IMR-90 (cell line): ENCODE results near the gene KL.

Experiments used
- CEBPB ChIP-seq: IDR thresholded peaks from 2 replicates; pipeline ENCODE4 v1.6.1; 2012; ENCODE audit warnings: low read depth, low read length, improper control_type of control experiment
- CHD1 ChIP-seq: IDR thresholded peaks from 2 replicates; pipeline ENCODE4 v1.6.1; 2012; ENCODE audit warnings: low read depth, low read length, improper control_type of control experiment
- MAZ ChIP-seq: IDR thresholded peaks from 2 replicates; pipeline ENCODE4 v1.6.1; 2012; ENCODE audit warnings: low read depth, mild to moderate bottlenecking, low read length, improper control_type of control experiment, moderate library complexity, borderline replicate concordance
- MXI1 ChIP-seq: IDR thresholded peaks from 2 replicates; pipeline ENCODE4 v1.6.1; 2012; ENCODE audit warnings: low read depth, mild to moderate bottlenecking, low read length, moderate library complexity, borderline replicate concordance
- NFE2L2 ChIP-seq: fragments of 150-350 bp; IDR thresholded peaks from 2 replicates; pipeline ENCODE4 v1.6.1; 2016; ENCODE audit warnings: low read depth, mild to moderate bottlenecking, low read length
- POLR2A ChIP-seq: IDR thresholded peaks from 2 replicates; pipeline ENCODE4 v1.6.1; 2012; ENCODE audit warnings: mild to moderate bottlenecking, low read depth, low read length
- RAD21 ChIP-seq: IDR thresholded peaks from 2 replicates; pipeline ENCODE4 v1.6.1; 2012; ENCODE audit warnings: low read length, improper control_type of control experiment
- RCOR1 ChIP-seq: IDR thresholded peaks from 2 replicates; pipeline ENCODE4 v1.6.1; 2012; ENCODE audit warnings: mild to moderate bottlenecking, low read length, improper control_type of control experiment; ENCODE audit not compliant: insufficient replicate concordance
- RFX5 ChIP-seq: IDR thresholded peaks from 2 replicates; pipeline ENCODE4 v1.8.0; 2012; ENCODE audit warnings: low read depth, mild to moderate bottlenecking, low read length, moderate library complexity
- SMC3 ChIP-seq: fragments of 150-350 bp; IDR thresholded peaks from 2 replicates; pipeline ENCODE4 v1.6.1; 2016; ENCODE audit warnings: low read depth, mild to moderate bottlenecking, antibody characterized with exemption, low read length, moderate library complexity
- TF ChIP-seq, protein P1 (sequence below): conservative IDR thresholded peaks from 2 replicates; pipeline ENCODE4 v1.5.1; 2012; ENCODE audit warnings: mild to moderate bottlenecking, low read depth, low read length, improper control_type of control experiment
- TF ChIP-seq, protein P2 (sequence below): fragments of 150-350 bp; IDR thresholded peaks from 2 replicates; pipeline ENCODE4 v1.6.1; 2017; ENCODE audit warnings: mild to moderate bottlenecking, antibody characterized with exemption, low read length, low read depth

DNA sequence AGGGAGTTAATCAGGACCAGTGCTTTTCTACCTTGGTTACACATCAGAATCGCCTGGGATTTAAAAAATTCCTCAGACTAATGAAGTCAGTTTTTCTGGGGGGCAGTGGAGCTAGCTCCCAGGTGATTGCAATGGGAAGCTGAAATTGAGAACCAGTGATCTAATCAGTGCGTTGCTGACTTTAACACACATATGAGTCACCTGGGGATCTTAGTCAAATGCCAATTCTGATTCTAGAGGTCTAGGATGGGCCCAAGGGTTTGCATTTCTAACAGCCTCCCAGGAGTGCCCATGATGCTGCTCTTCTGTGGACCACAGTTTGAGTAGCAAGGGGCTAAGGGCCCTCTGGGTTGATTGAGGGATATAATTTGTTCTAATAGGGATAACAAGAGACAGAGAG, 54.5 kb downstream of the KL start:
- TF ChIP-seq NFE2L2 (no peak), RFX5 (no peak), MAZ (no peak), CHD1 (no peak), SMC3 (no peak), RAD21 (no peak), RCOR1 (no peak), MXI1 (no peak), POLR2A (no peak), CEBPB (no peak)
- TF ChIP-seq, protein P1, sequence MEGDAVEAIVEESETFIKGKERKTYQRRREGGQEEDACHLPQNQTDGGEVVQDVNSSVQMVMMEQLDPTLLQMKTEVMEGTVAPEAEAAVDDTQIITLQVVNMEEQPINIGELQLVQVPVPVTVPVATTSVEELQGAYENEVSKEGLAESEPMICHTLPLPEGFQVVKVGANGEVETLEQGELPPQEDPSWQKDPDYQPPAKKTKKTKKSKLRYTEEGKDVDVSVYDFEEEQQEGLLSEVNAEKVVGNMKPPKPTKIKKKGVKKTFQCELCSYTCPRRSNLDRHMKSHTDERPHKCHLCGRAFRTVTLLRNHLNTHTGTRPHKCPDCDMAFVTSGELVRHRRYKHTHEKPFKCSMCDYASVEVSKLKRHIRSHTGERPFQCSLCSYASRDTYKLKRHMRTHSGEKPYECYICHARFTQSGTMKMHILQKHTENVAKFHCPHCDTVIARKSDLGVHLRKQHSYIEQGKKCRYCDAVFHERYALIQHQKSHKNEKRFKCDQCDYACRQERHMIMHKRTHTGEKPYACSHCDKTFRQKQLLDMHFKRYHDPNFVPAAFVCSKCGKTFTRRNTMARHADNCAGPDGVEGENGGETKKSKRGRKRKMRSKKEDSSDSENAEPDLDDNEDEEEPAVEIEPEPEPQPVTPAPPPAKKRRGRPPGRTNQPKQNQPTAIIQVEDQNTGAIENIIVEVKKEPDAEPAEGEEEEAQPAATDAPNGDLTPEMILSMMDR, result no peak
- TF ChIP-seq, protein P2, sequence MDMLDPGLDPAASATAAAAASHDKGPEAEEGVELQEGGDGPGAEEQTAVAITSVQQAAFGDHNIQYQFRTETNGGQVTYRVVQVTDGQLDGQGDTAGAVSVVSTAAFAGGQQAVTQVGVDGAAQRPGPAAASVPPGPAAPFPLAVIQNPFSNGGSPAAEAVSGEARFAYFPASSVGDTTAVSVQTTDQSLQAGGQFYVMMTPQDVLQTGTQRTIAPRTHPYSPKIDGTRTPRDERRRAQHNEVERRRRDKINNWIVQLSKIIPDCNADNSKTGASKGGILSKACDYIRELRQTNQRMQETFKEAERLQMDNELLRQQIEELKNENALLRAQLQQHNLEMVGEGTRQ, result no peak
